ENCODE data around the gene WHAMM. TPM values are rescaled to one million over a fixed set of nuclear protein-coding genes. Genes with fewer than 3 reads are reported as not detected.
"Not testable (repeated sequence)": the region's sequence is repeated elsewhere in the genome, so short reads cannot be mapped to it uniquely, and the experiment has no call there.

The WHAMM gene
- polyA plus RNA-seq, 3 donors = 11.5 to 14.3 (median 11.7) TPM

DNA sequence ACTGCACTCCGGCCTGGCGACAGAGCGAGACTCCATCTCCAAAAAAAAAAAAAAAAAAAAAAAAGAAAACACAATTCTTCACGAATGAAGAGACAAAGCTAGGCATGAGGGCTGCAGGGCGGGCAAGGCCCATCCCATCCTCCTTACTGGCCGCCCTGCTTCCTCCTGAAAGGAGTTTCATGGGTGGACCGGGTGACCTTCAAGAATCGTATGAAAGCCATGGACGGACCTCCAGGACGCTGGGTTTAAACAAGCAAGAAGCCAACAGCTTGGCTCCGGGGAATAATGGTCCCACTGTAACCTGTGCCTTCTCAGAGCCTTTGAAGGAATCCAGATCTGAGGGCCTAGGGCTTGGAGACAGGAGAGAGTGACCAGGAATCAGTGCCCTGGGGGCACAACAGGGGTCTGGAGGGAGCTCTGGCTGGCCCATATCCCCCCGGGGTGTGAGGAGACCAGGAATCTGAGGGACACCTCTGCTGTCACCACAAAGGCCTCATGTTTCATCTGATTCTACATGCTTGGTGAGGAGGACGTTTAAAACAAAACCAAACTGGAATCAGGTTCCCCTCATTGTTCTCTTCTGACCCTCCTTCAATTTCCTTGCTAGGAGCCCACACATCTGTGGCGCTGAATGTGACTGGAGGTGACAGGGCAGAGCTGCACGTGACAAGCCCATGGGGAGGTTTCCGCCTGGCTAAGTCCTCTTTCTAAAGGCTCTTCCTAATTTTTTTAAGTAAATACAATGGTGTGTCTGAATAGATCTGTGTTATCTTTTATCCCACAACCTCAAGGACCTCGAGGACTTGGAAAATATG, 46.1 kb downstream of the WHAMM start:
- no peak for DNase-seq (ENCODE audit: extremely low read depth in 1 of 11, low read depth in 9 of 11, low spot score in 4 of 11)

DNA sequence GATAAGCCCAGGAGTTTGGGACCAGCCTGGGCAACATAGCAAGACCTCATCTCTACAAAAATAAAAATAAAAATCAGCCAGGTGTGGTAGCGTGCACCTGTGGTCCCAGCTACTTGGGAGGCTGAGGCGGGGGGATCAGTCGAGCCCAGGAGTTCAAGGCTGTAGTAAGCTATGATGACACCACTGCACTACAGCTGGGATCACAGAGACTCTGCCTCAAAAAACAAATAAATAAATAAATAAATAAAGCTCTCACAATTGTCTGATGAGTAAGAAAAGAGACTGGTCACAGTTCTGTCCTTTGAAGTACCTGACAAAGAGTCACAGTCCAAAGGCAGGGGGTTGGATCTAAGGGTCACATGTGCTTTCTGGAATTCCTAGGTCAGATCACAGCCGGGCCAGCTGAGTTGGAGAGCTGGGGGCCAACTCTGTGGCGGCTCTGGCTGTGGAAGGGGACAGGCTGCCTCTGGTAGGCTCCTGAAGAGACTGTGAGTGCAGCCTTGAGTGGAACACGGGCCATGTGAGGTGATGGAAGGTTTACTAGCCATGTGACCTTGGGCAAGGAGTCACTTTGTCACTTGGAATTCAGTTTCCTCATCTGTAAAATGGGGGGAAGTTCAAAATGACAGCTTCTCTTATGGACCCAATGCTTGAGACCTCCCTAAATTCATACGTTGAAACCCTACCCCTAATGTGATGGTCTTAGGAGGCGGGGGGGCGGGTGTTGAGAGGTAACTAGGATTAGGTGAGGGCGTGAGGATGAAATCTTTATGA, 47.2 kb downstream of the WHAMM start:
- no peak for DNase-seq (ENCODE audit: extremely low read depth in 1 of 11, low read depth in 9 of 11, low spot score in 4 of 11)

- no peak for DNase-seq (ENCODE audit: extremely low read depth in 1 of 11, low read depth in 9 of 11, low spot score in 4 of 11)
Measured at GRCh38 chr15:82858932-82859331, 49.5 kb downstream of the WHAMM start.

DNA sequence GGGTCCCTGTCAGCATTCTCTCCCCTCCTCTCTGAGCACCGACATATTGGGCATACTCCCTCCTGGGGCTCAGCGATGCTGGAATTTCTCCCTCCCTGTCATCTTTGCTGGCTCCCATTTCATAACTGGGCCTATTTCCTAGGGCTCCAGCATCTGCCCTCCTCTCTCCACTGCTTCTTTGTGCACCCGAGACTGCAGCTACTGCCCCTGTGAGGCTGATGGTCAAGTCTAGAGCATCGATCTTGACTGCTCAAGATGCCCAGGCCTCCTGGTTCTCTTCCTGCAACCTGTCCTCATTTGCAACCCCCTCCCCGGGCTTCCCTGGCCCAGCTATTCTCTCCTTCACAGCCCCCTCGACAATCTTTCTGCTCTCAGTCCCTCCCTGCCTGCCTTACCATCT, 53.5 kb downstream of the WHAMM start:
- no peak for DNase-seq (ENCODE audit: extremely low read depth in 1 of 11, low read depth in 9 of 11, low spot score in 4 of 11)

GRCh38 chr15:82864967-82865366, 55.5 kb downstream of the WHAMM start:
- DNase-seq (ENCODE audit: extremely low read depth in 1 of 11, low read depth in 9 of 11, low spot score in 4 of 11) = no peak

- DNase-seq (ENCODE audit: extremely low read depth in 1 of 11, low read depth in 9 of 11, low spot score in 4 of 11) = not testable (repeated sequence)
Measured at GRCh38 chr15:82865581-82865980, 56.2 kb downstream of the WHAMM start.

DNA sequence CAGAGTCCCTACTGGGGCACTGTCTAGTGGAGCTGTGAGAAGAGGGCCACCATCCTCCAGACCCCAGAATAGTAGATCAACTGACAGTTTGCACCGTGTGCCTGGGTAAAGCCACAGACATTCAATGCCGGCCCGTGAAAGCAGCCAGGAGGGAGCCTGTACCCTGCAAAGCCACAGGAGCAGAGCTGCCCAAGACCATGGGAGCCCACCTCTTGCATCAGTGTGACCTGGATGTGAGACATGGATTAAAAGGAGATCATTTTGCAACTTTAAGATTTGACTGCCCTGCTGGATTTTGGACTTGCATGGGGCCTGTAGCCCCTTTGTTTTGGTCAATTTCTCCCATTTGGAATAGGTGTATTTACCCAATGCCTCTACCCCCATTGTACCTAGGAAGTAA, 56.6 kb downstream of the WHAMM start:
- DNase-seq (ENCODE audit: extremely low read depth in 1 of 11, low read depth in 9 of 11, low spot score in 4 of 11) = not testable (repeated sequence)

DNA sequence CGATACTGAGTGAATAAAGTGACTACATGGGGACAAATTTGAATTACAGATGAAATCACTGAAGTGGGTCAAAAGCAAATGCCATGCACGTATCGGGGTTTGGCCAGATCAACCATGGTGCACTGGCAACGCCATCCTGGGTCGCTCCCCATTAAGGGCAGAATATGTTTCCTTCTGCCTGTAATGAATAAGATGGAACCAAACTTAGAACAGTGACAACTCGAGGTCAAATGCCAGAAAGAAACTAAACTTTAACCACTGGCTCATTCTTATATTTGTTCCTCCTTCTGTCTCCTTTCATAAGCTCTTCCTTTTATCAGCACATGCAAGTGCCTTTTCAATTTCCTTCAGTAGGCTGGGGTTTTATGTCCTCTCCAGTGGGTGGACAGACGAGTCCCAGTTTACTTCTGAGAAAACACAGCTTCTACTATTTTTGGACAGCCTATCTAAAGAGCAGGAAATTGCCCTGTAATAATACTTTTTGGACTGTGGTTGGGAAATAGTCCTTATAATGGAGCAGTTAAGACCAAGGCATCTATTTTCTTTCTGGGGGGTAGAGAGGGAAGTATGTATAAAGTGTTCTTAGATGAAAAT, 61.4 kb downstream of the WHAMM start:
- no peak for DNase-seq (ENCODE audit: extremely low read depth in 1 of 11, low read depth in 9 of 11, low spot score in 4 of 11)

- no peak for DNase-seq (ENCODE audit: extremely low read depth in 1 of 11, low read depth in 9 of 11, low spot score in 4 of 11)
Measured at GRCh38 chr15:82871358-82871757, 61.9 kb downstream of the WHAMM start.

DNA sequence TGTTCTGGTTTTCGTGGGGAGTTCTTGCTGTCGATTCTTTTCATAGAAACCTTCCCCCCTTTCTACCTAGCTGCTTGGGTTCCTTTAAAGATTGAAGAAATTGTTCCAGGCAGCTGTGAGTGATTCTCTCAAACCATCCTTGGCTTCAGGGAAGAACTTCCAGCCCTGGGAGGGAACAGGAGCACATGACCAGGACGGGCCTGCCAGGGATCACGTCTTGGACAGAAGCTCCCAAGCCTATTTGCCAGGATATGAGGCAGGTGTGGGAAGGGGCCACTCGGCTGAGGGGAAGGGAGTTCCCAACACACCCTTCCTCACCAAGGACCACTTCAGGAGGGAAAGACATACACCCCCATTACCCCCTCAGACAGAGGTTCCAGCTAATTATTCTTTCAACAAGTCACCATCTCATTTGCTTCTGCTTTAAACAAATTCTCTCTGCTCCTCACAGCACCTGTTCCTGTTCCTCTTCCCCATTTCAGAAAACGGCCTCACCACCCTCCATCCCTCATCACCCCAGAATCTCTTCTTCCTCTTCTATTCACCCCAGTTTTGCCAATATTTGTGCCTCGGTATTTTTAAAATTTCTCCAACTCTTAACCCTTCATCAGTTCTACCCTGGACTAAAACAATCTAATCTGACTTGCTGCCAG, 62.5 kb downstream of the WHAMM start:
- no peak for DNase-seq (ENCODE audit: extremely low read depth in 1 of 11, low read depth in 9 of 11, low spot score in 4 of 11)

GRCh38 chr15:82873000-82873680, 63.7 kb downstream of the WHAMM start:
- no peak for DNase-seq (ENCODE audit: extremely low read depth in 1 of 11, low read depth in 9 of 11, low spot score in 4 of 11)

GRCh38 chr15:82874267-82874666, 64.8 kb downstream of the WHAMM start:
- DNase-seq (ENCODE audit: extremely low read depth in 1 of 11, low read depth in 9 of 11, low spot score in 4 of 11) = no peak

- no peak for DNase-seq (ENCODE audit: extremely low read depth in 1 of 11, low read depth in 9 of 11, low spot score in 4 of 11)
Measured at GRCh38 chr15:82874961-82875360, 65.5 kb downstream of the WHAMM start.

DNA sequence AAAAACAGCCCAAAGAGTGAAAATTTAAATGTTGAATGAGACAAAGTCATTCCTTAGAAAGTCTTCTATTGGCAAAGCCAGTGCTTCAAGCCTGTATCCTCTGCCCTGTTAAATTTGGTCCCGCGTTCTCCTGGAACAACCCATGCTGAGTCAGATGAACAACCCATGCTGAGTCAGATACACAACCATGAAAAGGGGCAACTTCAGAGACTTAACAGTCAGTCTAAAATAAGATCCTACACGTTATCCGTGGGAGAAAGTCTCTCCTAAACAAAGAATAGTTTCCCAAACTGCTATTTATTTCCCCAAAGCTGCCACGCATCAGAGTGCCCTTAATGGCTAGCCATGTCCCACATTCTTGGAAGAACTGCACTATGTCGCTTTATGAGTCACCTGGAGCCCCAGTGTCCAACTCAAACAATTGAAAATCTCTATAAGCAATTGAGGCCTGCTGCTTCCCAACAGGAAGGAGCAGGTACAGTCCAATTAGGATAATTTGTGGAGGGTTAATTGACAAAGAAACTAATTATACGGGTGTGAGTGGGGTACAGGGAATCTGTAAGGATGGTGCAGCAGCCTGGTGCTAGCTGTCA, 66.1 kb downstream of the WHAMM start:
- no peak for DNase-seq (ENCODE audit: extremely low read depth in 1 of 11, low read depth in 9 of 11, low spot score in 4 of 11)

GRCh38 chr15:82877825-82878224, 68.4 kb downstream of the WHAMM start:
- no peak for DNase-seq (ENCODE audit: extremely low read depth in 1 of 11, low read depth in 9 of 11, low spot score in 4 of 11)

DNA sequence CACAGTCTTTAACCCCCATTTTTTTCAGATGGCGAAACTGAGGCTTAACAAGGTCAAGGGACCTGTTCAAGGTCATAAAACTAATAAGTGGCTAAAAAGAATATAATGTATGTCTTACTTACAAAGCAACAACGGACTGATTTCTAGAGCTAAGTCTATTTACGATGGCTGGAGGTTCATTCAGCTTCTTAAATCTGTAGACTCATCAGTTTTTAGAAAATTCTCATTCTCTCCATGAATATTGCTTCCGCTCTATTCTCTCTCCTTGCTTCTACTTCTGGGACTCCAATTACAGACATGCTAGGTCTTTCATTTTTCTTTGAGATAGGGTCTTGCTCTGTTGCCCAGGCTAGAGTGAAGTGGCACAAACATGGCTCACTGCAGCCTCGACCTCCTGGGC, 68.9 kb downstream of the WHAMM start:
- no peak for DNase-seq (ENCODE audit: extremely low read depth in 1 of 11, low read depth in 9 of 11, low spot score in 4 of 11)

- DNase-seq (ENCODE audit: extremely low read depth in 1 of 11, low read depth in 9 of 11, low spot score in 4 of 11) = no peak
Measured at GRCh38 chr15:82880704-82881103, 71.3 kb downstream of the WHAMM start.

DNA sequence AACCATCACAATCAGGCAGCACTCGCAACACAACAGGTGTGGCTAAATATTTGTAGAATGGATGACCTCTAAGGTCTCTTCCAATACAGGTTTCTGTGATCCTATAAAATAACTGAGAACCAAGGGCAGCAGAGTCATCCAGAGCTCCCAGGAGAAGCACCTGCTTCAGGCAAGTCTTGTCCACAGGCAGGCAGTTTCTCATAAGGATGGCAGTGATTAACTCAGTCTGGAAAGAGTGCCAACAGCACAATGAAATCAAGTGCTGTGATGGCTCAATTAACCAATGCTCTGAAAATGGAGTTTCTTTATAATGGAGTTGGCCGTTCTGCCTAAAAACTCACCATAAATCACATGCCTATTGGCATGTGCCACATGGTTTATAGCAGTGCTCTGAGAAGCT, 72.3 kb downstream of the WHAMM start:
- no peak for DNase-seq (ENCODE audit: extremely low read depth in 1 of 11, low read depth in 9 of 11, low spot score in 4 of 11)

All from renal cortex interstitium (tissue), 11 donors.